Uterine smooth muscle cell (primary cell): ENCODE measurements around the gene EID1. TPM values are rescaled to one million over a fixed set of nuclear protein-coding genes. Genes with fewer than 3 reads are reported as not detected.

Source experiments
- total RNA-seq: library from RNA; depleted of rRNA; stranded (reverse); fragments of >200 nt; gene quantifications from 2 replicates; pipeline ENCODE4 v1.2.3, GENCODE V29; 2014

EID1 gene, protein sequence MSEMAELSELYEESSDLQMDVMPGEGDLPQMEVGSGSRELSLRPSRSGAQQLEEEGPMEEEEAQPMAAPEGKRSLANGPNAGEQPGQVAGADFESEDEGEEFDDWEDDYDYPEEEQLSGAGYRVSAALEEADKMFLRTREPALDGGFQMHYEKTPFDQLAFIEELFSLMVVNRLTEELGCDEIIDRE
- total RNA-seq, result 425 and 445 TPM in 2 replicates

DNA sequence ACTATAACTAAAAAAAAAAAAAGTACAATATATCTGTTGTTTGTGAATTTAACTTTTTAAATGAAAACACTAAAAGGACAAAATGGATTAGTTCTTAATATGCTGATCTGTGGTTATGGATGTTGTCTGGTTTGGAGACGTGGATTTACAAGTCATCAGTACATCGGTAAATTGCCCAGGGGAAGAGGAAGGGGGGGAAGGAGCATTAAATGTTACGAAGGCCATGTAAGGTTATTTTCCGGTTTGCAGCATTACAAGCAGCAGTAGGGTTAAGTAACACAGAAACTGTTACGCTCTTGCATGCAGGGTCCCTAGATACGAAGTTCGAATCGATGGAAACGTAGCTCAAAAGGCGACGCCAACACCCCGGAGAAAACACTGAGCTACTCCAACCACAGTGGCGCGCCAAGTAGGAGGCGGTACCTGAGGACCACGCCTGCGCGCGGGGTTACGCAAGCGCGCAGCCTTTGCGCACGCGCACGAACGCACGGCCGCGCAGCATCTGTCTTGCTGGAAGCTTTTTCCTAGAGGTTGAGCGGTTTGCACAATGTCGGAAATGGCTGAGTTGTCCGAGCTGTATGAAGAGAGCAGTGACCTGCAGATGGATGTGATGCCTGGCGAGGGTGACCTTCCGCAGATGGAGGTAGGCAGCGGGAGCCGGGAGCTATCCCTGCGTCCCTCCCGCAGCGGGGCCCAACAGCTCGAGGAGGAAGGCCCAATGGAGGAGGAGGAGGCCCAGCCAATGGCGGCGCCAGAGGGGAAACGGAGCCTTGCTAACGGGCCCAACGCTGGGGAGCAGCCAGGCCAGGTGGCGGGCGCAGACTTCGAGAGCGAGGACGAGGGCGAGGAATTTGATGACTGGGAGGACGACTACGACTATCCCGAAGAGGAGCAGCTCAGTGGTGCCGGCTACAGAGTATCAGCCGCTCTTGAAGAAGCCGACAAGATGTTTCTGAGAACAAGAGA lies at the start of gene EID1:
Gene EID1, plus strand, starts transcription at position 505 of the 966 bp plus-strand sequence. Its CDS starts 43 bp downstream, at position 548.

Other genes with a start within 250 kb of the EID1 start
- gene FBN1, start 232.4 kb upstream of the EID1 start, total RNA-seq, result 481 and 802 TPM in 2 replicates
- 8.6 and 19.9 TPM in 2 replicates for gene CEP152, start 67.1 kb upstream of the EID1 start, total RNA-seq
- gene SHC4, start 85.8 kb downstream of the EID1 start, total RNA-seq, result 1.5 and 1.7 TPM in 2 replicates
- 25.3 and 26.2 TPM in 2 replicates for gene SECISBP2L, start 168.3 kb downstream of the EID1 start, total RNA-seq